ENCODE results near the gene NTM. TPM values are rescaled to one million over a fixed set of nuclear protein-coding genes. Genes with fewer than 3 reads are reported as not detected.

Gene NTM
- total RNA-seq, 1 donor from 2014 or later, result 10.8 TPM

- DNase-seq, result no peak
Measured at GRCh38 chr11:132330515-132330914, 960.1 kb downstream of the NTM start.

GRCh38 chr11:132332521-132332920 is 962.1 kb downstream of the NTM start:
- no peak for DNase-seq

- no peak for DNase-seq
Measured at GRCh38 chr11:132334769-132335280, 964.4 kb downstream of the NTM start.

- DNase-seq, result no peak
Measured at GRCh38 chr11:132335311-132335710, 964.9 kb downstream of the NTM start.

- DNase-seq, result no peak
Measured at GRCh38 chr11:132336781-132337535, 966.5 kb downstream of the NTM start.

GRCh38 chr11:132337819-132338416 is 967.5 kb downstream of the NTM start:
- DNase-seq, result no peak

- no peak for DNase-seq
Measured at GRCh38 chr11:132342408-132342807, 972.0 kb downstream of the NTM start.

GRCh38 chr11:132343445-132344175 is 973.2 kb downstream of the NTM start:
- no peak for DNase-seq

GRCh38 chr11:132346558-132347148 is 976.2 kb downstream of the NTM start:
- DNase-seq, result no peak

- no peak for DNase-seq
Measured at GRCh38 chr11:132347156-132348090, 977.0 kb downstream of the NTM start.

GRCh38 chr11:132349811-132350733 is 979.7 kb downstream of the NTM start:
- no peak for DNase-seq

- no peak for DNase-seq
Measured at GRCh38 chr11:132351050-132351449, 980.6 kb downstream of the NTM start.

- no peak for DNase-seq
Measured at GRCh38 chr11:132352497-132352896, 982.1 kb downstream of the NTM start.

GRCh38 chr11:132353255-132353654 is 982.8 kb downstream of the NTM start:
- no peak for DNase-seq

GRCh38 chr11:132357811-132358572 is 987.6 kb downstream of the NTM start:
- DNase-seq, result no peak

GRCh38 chr11:132358573-132358953 is 988.1 kb downstream of the NTM start:
- DNase-seq, result no peak

GRCh38 chr11:132361011-132361550 is 990.7 kb downstream of the NTM start:
- no peak for DNase-seq

GRCh38 chr11:132365650-132366049 is 995.2 kb downstream of the NTM start:
- DNase-seq, result no peak

- DNase-seq, result no peak
Measured at GRCh38 chr11:132367293-132367692, 996.9 kb downstream of the NTM start.

All from skin of body (tissue), 2 donors.